Measurements from ENCODE around the gene DMXL1. TPM values are rescaled to one million over a fixed set of nuclear protein-coding genes. Genes with fewer than 3 reads are reported as not detected.

The DMXL1 gene
- total RNA-seq, 1 donor = 86.1 TPM

DNA sequence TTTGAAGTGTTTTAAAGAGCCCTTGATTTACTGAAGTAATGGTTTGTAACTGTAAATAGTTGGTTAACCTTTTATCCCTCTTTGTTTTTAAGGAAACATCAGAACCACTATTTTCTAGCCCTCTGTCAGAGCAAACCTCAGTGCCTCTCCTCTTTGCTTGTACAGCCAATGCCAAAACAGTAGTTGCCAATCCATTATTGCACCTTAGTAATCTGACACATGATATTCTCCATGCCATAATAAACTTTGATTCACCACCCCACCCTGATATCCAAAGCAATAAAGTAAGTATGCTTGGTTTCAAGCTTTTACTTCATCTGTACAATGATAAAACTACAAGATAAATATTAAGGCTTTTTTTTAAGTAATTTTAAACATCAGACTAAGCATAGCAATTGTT lies 100.8 kb downstream of the DMXL1 start:
- Histone ChIP-seq H3K36me3 (ENCODE audit: insufficient read depth, low read length) (no peaks in the 10 kb centered on the region), H3K4me3 (ENCODE audit: insufficient read depth, low read length) (no peak overlapping the region)

DNA sequence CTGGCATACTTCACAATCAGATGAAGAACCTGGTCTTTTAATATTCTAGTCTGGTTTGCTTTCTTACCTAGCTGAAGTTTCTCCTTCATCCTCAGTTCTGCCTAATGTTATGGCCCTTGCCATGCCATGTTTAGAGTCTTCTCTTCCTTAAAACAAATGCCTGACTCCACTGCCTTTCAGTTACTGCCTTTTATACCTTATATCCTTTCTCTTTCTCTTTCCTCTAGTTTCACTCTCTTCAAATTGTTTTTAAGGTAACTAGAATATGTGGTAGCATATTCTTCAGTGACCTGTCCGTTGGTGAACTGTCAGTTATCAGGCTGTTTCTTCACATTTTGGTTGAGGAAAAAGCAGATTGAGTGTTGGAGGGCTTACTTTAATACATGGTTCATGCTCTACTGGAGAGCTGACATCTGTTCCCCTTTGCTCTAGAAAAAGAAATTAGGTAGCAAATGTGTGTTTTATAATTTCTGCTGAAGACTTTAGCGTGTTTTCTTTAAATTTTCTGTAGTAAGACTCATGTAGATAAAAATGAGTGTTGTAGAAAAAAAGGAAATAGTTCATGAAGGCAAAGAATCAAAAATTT lies 103.8 kb downstream of the DMXL1 start:
- no peak overlapping the region for H2AFZ ChIP-seq (ENCODE audit: low read length)
- no peaks in the 10 kb centered on the region for H3K9me3 ChIP-seq (ENCODE audit: low read depth, low read length)
- no peak overlapping the region for H3K27ac ChIP-seq (ENCODE audit: low read depth, low read length)
- no peaks in the 10 kb centered on the region for H3K36me3 ChIP-seq (ENCODE audit: insufficient read depth, low read length)
- DNase-seq (ENCODE audit: insufficient read length, low spot score, missing footprints) = peak; percentile 1
- no peaks in the 10 kb centered on the region for H3K27me3 ChIP-seq (ENCODE audit: insufficient read depth, low read length)
- TF ChIP-seq, protein P1, sequence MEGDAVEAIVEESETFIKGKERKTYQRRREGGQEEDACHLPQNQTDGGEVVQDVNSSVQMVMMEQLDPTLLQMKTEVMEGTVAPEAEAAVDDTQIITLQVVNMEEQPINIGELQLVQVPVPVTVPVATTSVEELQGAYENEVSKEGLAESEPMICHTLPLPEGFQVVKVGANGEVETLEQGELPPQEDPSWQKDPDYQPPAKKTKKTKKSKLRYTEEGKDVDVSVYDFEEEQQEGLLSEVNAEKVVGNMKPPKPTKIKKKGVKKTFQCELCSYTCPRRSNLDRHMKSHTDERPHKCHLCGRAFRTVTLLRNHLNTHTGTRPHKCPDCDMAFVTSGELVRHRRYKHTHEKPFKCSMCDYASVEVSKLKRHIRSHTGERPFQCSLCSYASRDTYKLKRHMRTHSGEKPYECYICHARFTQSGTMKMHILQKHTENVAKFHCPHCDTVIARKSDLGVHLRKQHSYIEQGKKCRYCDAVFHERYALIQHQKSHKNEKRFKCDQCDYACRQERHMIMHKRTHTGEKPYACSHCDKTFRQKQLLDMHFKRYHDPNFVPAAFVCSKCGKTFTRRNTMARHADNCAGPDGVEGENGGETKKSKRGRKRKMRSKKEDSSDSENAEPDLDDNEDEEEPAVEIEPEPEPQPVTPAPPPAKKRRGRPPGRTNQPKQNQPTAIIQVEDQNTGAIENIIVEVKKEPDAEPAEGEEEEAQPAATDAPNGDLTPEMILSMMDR (IDR thresholded peaks at IDR 0.05; ENCODE audit: extremely low read depth, low read depth, low read length) = no peak
- no peak overlapping the region for H3K4me3 ChIP-seq (ENCODE audit: insufficient read depth, low read length)
- H3K4me1 ChIP-seq (ENCODE audit: insufficient read depth, low read length) = no peaks in the 10 kb centered on the region
- H3K79me2 ChIP-seq (ENCODE audit: insufficient read depth, low read length) = no peaks in the 10 kb centered on the region
- H3K4me2 ChIP-seq (ENCODE audit: insufficient read depth, low read length) = no peak overlapping the region
- H4K20me1 ChIP-seq (ENCODE audit: insufficient read depth, low read length) = no peaks in the 10 kb centered on the region

More for the DNA sequence above, 100.8 kb downstream of the DMXL1 start:
- no peaks in the 10 kb centered on the region for H3K4me1 ChIP-seq (ENCODE audit: insufficient read depth, low read length)
- no peaks in the 10 kb centered on the region for H3K9me3 ChIP-seq (ENCODE audit: low read depth, low read length)
- no peak overlapping the region for H3K27ac ChIP-seq (ENCODE audit: low read depth, low read length)
- H4K20me1 ChIP-seq (ENCODE audit: insufficient read depth, low read length) = no peaks in the 10 kb centered on the region
- H3K27me3 ChIP-seq (ENCODE audit: insufficient read depth, low read length) = no peaks in the 10 kb centered on the region
- no peak overlapping the region for H2AFZ ChIP-seq (ENCODE audit: low read length)
- H3K4me2 ChIP-seq (ENCODE audit: insufficient read depth, low read length) = no peak overlapping the region
- TF ChIP-seq, protein P1 (IDR thresholded peaks at IDR 0.05; ENCODE audit: extremely low read depth, low read depth, low read length) = no peak
- DNase-seq (ENCODE audit: insufficient read length, low spot score, missing footprints) = peak; percentile 8
- H3K79me2 ChIP-seq (ENCODE audit: insufficient read depth, low read length) = no peaks in the 10 kb centered on the region

DNA sequence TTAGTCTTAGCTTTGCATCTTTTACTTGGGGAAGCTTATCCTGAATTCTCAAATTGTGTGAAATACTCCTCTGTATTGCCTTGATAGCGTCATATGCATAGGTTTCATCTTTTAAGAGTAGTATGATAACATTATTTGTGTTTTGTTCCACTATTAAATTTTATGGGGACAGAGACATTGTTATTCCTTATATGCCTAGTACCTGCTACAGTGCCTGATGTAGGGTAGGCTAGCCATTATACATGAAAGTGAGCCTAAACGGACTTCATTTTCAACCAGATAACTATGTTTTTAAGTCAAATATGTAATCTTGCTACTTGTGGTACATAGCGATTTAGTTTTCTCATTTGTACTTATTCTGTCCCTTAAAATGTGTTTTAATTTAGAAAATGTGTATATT lies 105.9 kb downstream of the DMXL1 start:
- peaks cover 5% of the 10 kb centered on the region for H3K4me1 ChIP-seq (ENCODE audit: insufficient read depth, low read length)
- no peak overlapping the region for H3K4me3 ChIP-seq (ENCODE audit: insufficient read depth, low read length)
- H3K4me2 ChIP-seq (ENCODE audit: insufficient read depth, low read length) = no peak overlapping the region
- no peaks in the 10 kb centered on the region for H3K79me2 ChIP-seq (ENCODE audit: insufficient read depth, low read length)
- H3K9me3 ChIP-seq (ENCODE audit: low read depth, low read length) = no peaks in the 10 kb centered on the region
- no peak overlapping the region for H2AFZ ChIP-seq (ENCODE audit: low read length)
- no peak overlapping the region for H3K27ac ChIP-seq (ENCODE audit: low read depth, low read length)
- no peaks in the 10 kb centered on the region for H3K27me3 ChIP-seq (ENCODE audit: insufficient read depth, low read length)
- TF ChIP-seq, protein P1 (IDR thresholded peaks at IDR 0.05; ENCODE audit: extremely low read depth, low read depth, low read length) = no peak
- no peak for DNase-seq (ENCODE audit: insufficient read length, low spot score, missing footprints)
- H3K36me3 ChIP-seq (ENCODE audit: insufficient read depth, low read length) = no peaks in the 10 kb centered on the region
- H4K20me1 ChIP-seq (ENCODE audit: insufficient read depth, low read length) = no peaks in the 10 kb centered on the region

DNA sequence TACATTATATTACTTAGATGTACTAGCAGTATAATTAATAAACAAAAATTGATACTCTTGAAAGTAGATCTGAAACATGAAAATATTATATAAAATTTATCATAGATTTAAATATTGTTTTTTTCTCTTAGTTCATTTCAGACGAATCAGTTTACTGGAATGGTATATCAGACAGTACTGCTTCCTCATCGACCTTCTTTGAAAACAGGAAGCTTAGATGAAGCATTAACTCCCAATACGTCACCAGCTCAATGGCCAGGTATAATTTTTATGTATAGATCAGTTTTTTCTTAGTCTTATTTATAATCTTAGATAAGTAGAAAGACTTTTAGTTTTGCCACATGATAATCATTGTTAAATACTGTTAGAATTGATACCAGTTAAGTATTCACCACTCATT lies 106.3 kb downstream of the DMXL1 start:
- peaks cover 5% of the 10 kb centered on the region for H3K4me1 ChIP-seq (ENCODE audit: insufficient read depth, low read length)
- no peak overlapping the region for H3K27ac ChIP-seq (ENCODE audit: low read depth, low read length)
- TF ChIP-seq, protein P1 (IDR thresholded peaks at IDR 0.05; ENCODE audit: extremely low read depth, low read depth, low read length) = no peak
- no peaks in the 10 kb centered on the region for H3K9me3 ChIP-seq (ENCODE audit: low read depth, low read length)
- H2AFZ ChIP-seq (ENCODE audit: low read length) = no peak overlapping the region
- no peaks in the 10 kb centered on the region for H4K20me1 ChIP-seq (ENCODE audit: insufficient read depth, low read length)
- no peaks in the 10 kb centered on the region for H3K79me2 ChIP-seq (ENCODE audit: insufficient read depth, low read length)
- DNase-seq (ENCODE audit: insufficient read length, low spot score, missing footprints) = no peak
- H3K36me3 ChIP-seq (ENCODE audit: insufficient read depth, low read length) = no peaks in the 10 kb centered on the region
- no peaks in the 10 kb centered on the region for H3K27me3 ChIP-seq (ENCODE audit: insufficient read depth, low read length)
- no peak overlapping the region for H3K4me3 ChIP-seq (ENCODE audit: insufficient read depth, low read length)
- H3K4me2 ChIP-seq (ENCODE audit: insufficient read depth, low read length) = no peak overlapping the region

Measured in osteoblast (primary cell).